Astrocyte (in vitro differentiated cells and primary cell): ENCODE results near the gene ELMO1. TPM values are rescaled to one million over a fixed set of nuclear protein-coding genes. Genes with fewer than 3 reads are reported as not detected.

Source experiments
- DNase-seq: peaks from one replicate; pipeline ENCODE4 v3.0.0-alpha.2; 2010; ENCODE audit warnings: low read depth
- FAIRE-seq: peaks from 2 replicates; lab custom pipeline; 2011; peaks lifted over from hg19 to GRCh38; lab: Jason Lieb, UNC
- H2AFZ ChIP-seq: 2 replicates; pipeline ENCODE4 v1.6.0; 2012; ENCODE audit warnings: low read depth, low read length, inconsistent platforms
- H3K27ac ChIP-seq: 2 replicates; pipeline ENCODE4 v1.5.1; 2011; ENCODE audit warnings: low read depth, low read length, inconsistent platforms
- H3K27me3 ChIP-seq: 2 replicates; pipeline ENCODE4 v1.6.0; 2011; ENCODE audit warnings: low read length, inconsistent platforms; ENCODE audit not compliant: insufficient read depth
- H3K36me3 ChIP-seq: 2 replicates; pipeline ENCODE4 v1.5.1; 2011; ENCODE audit warnings: low read length, inconsistent platforms; ENCODE audit not compliant: insufficient read depth
- H3K4me1 ChIP-seq: 2 replicates; pipeline ENCODE4 v1.5.1; 2011; ENCODE audit warnings: low read length, inconsistent platforms; ENCODE audit not compliant: insufficient read depth
- H3K4me2 ChIP-seq: 2 replicates; pipeline ENCODE4 v1.6.0; 2012; ENCODE audit warnings: low read length, inconsistent platforms
- H3K4me3 ChIP-seq: 2 replicates; pipeline ENCODE4 v1.5.1; 2011; ENCODE audit warnings: low read depth, mild to moderate bottlenecking, low read length, inconsistent platforms; ENCODE audit not compliant: insufficient read depth
- H3K79me2 ChIP-seq: 2 replicates; pipeline ENCODE4 v1.6.0; 2012; ENCODE audit warnings: mild to moderate bottlenecking, low read length, inconsistent platforms; ENCODE audit not compliant: insufficient read depth
- H3K9ac ChIP-seq: 2 replicates; pipeline ENCODE4 v1.6.0; 2012; ENCODE audit warnings: mild to moderate bottlenecking, low read length, inconsistent platforms
- H3K9me3 ChIP-seq: 2 replicates; pipeline ENCODE4 v1.5.1; 2012; ENCODE audit warnings: low read depth, mild to moderate bottlenecking, low read length, inconsistent platforms; ENCODE audit not compliant: insufficient read depth
- H4K20me1 ChIP-seq: 2 replicates; pipeline ENCODE4 v1.6.0; 2012; ENCODE audit warnings: low read length, inconsistent platforms; ENCODE audit not compliant: insufficient read depth
- H3K27ac Mint-ChIP-seq: one replicate; pipeline ENCODE4 v1.8.0; 2021; ENCODE audit warnings: mild to moderate bottlenecking, mixed read lengths; ENCODE audit not compliant: unreplicated experiment
- H3K27me3 Mint-ChIP-seq: one replicate; pipeline ENCODE4 v1.8.0; 2021; ENCODE audit warnings: low read depth, mixed read lengths; ENCODE audit not compliant: unreplicated experiment
- H3K36me3 Mint-ChIP-seq: one replicate; pipeline ENCODE4 v1.8.0; 2021; ENCODE audit warnings: low read depth, mixed read lengths; ENCODE audit not compliant: unreplicated experiment
- H3K4me1 Mint-ChIP-seq: one replicate; pipeline ENCODE4 v1.8.0; 2021; ENCODE audit warnings: low read depth, mixed read lengths; ENCODE audit not compliant: unreplicated experiment
- H3K4me3 Mint-ChIP-seq: one replicate; pipeline ENCODE4 v1.8.0; 2021; ENCODE audit warnings: mild to moderate bottlenecking, moderate library complexity, mixed read lengths; ENCODE audit not compliant: unreplicated experiment
- H3K9me3 Mint-ChIP-seq: one replicate; pipeline ENCODE4 v1.8.0; 2021; ENCODE audit warnings: mild to moderate bottlenecking, mixed read lengths; ENCODE audit not compliant: unreplicated experiment
- CTCF ChIP-seq: IDR thresholded peaks from 2 replicates; pipeline ENCODE4 v1.5.1; 2011; ENCODE audit warnings: low read depth, mild to moderate bottlenecking, inconsistent platforms, low read length, moderate library complexity; ENCODE audit not compliant: insufficient read depth
- EZH2 ChIP-seq: IDR thresholded peaks from 2 replicates; pipeline ENCODE4 v1.6.1; 2012; ENCODE audit warnings: mild to moderate bottlenecking, low read length, inconsistent platforms; ENCODE audit not compliant: insufficient read depth
- total RNA-seq: library from RNA; stranded (reverse); gene quantifications from 2 replicates; pipeline ENCODE4 v1.2.1, GENCODE V29; 2021

The ELMO1 gene
- total RNA-seq, 1 donor from 2014 or later = 20.4 TPM

GRCh38 chr7:37267251-37267650, 181.4 kb downstream of the ELMO1 start:
- Mint-ChIP-seq H3K4me3 (no peak overlapping the region), H3K27ac (no peak overlapping the region), H3K36me3 (peaks cover 3% of the 10 kb centered on the region), H3K4me1 (no peaks in the 10 kb centered on the region), H3K27me3 (no peaks in the 10 kb centered on the region), H3K9me3 (no peaks in the 10 kb centered on the region)
- FAIRE-seq = no peak
- H3K79me2 ChIP-seq = no peaks in the 10 kb centered on the region
- H3K9me3 ChIP-seq = no peaks in the 10 kb centered on the region
- no peaks in the 10 kb centered on the region for H3K4me1 ChIP-seq
- H3K4me2 ChIP-seq = no peak overlapping the region
- no peak for DNase-seq
- H3K9ac ChIP-seq = no peak overlapping the region
- no peak for TF ChIP-seq CTCF
- no peak for TF ChIP-seq EZH2
- H2AFZ ChIP-seq = no peak overlapping the region
- H3K4me3 ChIP-seq = no peak overlapping the region
- no peaks in the 10 kb centered on the region for H4K20me1 ChIP-seq
- no peaks in the 10 kb centered on the region for H3K27me3 ChIP-seq
- no peaks in the 10 kb centered on the region for H3K36me3 ChIP-seq
- H3K27ac ChIP-seq = no peak overlapping the region

- no peak overlapping the region for H3K27ac Mint-ChIP-seq
- H3K9ac ChIP-seq = no peak overlapping the region
- H3K36me3 Mint-ChIP-seq = peaks cover 3% of the 10 kb centered on the region
- H3K27ac ChIP-seq = no peak overlapping the region
- no peaks in the 10 kb centered on the region for H3K4me1 ChIP-seq
- DNase-seq (no peak), FAIRE-seq (no peak)
- no peaks in the 10 kb centered on the region for H3K4me1 Mint-ChIP-seq
- no peaks in the 10 kb centered on the region for H3K36me3 ChIP-seq
- H3K4me2 ChIP-seq = no peak overlapping the region
- no peaks in the 10 kb centered on the region for H3K27me3 Mint-ChIP-seq
- H4K20me1 ChIP-seq = no peaks in the 10 kb centered on the region
- no peak overlapping the region for H3K4me3 Mint-ChIP-seq
- TF ChIP-seq CTCF (no peak), EZH2 (no peak)
- H3K79me2 ChIP-seq = no peaks in the 10 kb centered on the region
- H3K4me3 ChIP-seq = no peak overlapping the region
- H3K9me3 ChIP-seq = no peaks in the 10 kb centered on the region
- H3K27me3 ChIP-seq = no peaks in the 10 kb centered on the region
- no peaks in the 10 kb centered on the region for H3K9me3 Mint-ChIP-seq
- H2AFZ ChIP-seq = no peak overlapping the region
Observed at GRCh38 chr7:37265876-37266275, 182.8 kb downstream of the ELMO1 start.

GRCh38 chr7:37265006-37265405, 183.7 kb downstream of the ELMO1 start:
- Histone ChIP-seq H3K27ac (no peak overlapping the region), H3K79me2 (no peaks in the 10 kb centered on the region), H3K9ac (no peak overlapping the region), H3K4me1 (no peaks in the 10 kb centered on the region), H3K27me3 (no peaks in the 10 kb centered on the region), H3K36me3 (no peaks in the 10 kb centered on the region), H3K4me3 (no peak overlapping the region), H3K9me3 (no peaks in the 10 kb centered on the region), H2AFZ (no peak overlapping the region), H4K20me1 (no peaks in the 10 kb centered on the region), H3K4me2 (no peak overlapping the region)
- no peak for TF ChIP-seq CTCF
- TF ChIP-seq EZH2 = no peak
- H3K4me3 Mint-ChIP-seq = no peak overlapping the region
- H3K9me3 Mint-ChIP-seq = no peaks in the 10 kb centered on the region
- no peaks in the 10 kb centered on the region for H3K27me3 Mint-ChIP-seq
- FAIRE-seq = no peak
- no peak overlapping the region for H3K27ac Mint-ChIP-seq
- H3K36me3 Mint-ChIP-seq = peaks cover 3% of the 10 kb centered on the region
- DNase-seq = no peak
- H3K4me1 Mint-ChIP-seq = no peaks in the 10 kb centered on the region
